GM13977 (cell line): ENCODE results near the gene HOMER2.

Experiments used
- DNase-seq: peaks from one replicate; pipeline ENCODE4 v3.0.0; 2012; ENCODE audit warnings: low spot score
- in situ Hi-C: fragments of 300-500 bp; cut with MboI; formaldehyde crosslinking; loops from one replicate; pipeline ENCODE4 v1.12.0; 2022; ENCODE audit warnings: low sequenced_read_pairs, low pct_unique_long_range_greater_than_20kb, mixed read lengths, inconsistent platforms; ENCODE audit not compliant: unreplicated experiment
- TF ChIP-seq, protein P1 (sequence below): IDR thresholded peaks from 2 replicates; pipeline ENCODE4 v1.5.1; 2012; ENCODE audit warnings: mild to moderate bottlenecking, control low read depth; ENCODE audit not compliant: insufficient read depth; ENCODE audit errors: extremely low read depth, missing control alignments

HOMER2 gene

DNA sequence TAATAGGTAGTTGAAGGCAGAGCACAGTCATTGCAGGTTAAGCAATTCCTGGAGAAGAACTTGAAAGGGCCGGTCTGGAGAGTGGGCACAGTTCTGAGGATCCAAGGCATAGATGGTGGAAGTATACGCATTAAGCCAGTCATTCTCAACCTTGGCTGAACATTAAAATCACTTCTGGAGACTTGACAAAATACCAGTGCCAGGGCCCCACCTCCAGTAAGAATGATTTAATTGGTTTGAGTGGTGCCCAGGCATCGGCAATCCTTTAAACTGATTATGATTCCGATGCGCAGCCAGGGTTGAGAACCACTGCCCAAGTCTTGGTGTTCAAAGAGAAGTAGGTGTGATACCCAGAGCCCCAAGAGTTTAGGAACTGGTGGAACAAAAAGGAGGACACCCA is 6.9 kb upstream of the HOMER2 start:
- in situ Hi-C loops, result loop anchor here (25.0 kb wide), 1 partner anchor 397 kb away; no protein-coding TSS in a partner anchor
- TF ChIP-seq, protein P1, sequence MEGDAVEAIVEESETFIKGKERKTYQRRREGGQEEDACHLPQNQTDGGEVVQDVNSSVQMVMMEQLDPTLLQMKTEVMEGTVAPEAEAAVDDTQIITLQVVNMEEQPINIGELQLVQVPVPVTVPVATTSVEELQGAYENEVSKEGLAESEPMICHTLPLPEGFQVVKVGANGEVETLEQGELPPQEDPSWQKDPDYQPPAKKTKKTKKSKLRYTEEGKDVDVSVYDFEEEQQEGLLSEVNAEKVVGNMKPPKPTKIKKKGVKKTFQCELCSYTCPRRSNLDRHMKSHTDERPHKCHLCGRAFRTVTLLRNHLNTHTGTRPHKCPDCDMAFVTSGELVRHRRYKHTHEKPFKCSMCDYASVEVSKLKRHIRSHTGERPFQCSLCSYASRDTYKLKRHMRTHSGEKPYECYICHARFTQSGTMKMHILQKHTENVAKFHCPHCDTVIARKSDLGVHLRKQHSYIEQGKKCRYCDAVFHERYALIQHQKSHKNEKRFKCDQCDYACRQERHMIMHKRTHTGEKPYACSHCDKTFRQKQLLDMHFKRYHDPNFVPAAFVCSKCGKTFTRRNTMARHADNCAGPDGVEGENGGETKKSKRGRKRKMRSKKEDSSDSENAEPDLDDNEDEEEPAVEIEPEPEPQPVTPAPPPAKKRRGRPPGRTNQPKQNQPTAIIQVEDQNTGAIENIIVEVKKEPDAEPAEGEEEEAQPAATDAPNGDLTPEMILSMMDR, result no peak
- DNase-seq, result no peak

DNA sequence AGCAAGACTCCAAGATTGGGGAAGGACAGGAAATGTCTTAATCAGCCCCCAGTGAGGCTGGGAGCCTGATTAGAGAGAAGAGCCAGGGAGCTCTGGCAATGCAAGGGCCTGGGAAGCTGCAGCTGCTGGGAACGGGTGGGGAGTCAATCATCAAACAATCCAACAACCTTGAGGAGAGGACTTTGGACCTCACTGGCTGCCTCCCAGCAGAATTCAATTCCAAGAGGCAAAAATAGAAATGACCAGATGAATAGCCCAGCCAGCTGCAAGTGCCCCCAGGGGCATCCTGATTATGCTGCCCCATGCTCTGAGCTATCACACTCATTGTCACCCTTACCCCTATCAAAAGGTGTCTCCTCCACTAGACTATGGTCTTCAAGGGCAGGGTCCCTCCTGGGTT is 6.1 kb upstream of the HOMER2 start:
- no peak for DNase-seq
- TF ChIP-seq, protein P1, result no peak
- in situ Hi-C loops, result loop anchor here (25.0 kb wide), 1 partner anchor 396 kb away; no protein-coding TSS in a partner anchor

DNA sequence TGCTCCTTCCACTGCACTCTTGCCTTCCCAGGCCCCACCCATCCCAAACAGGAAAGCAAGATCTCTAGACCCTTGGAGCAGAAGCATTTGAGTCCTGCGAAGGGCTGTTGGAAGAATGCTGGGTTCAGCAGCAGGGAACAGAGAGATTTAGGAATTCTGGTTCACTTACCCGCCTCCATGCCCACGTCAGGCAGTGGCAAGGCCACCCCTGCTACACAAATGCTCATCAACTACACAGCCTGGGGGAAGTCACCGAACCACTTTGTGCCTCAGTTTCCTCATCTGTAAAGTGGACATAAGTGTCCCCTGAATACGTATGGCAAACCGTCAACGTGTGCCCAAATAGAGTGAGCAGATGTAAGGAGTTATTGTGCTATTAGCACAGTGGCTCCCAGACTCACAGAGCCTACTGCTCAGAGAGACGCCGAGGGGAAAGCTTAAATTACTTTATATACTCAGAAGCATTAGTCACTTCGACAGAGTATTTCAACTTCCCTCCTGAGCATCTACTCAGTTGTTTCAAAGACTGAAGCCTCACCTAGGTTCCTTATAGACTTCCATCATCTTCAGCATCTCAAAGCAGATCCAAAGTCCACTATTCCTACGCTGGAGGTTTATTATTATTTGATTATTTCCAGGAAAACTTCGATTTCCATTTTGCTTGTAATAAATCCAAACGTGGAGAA is 905 bp downstream of the HOMER2 start:
- in situ Hi-C loops, result loop anchor here (25.0 kb wide), 1 partner anchor 389 kb away; no protein-coding TSS in a partner anchor
- TF ChIP-seq, protein P1, result no peak
- peak; percentile 44 for DNase-seq

DNA sequence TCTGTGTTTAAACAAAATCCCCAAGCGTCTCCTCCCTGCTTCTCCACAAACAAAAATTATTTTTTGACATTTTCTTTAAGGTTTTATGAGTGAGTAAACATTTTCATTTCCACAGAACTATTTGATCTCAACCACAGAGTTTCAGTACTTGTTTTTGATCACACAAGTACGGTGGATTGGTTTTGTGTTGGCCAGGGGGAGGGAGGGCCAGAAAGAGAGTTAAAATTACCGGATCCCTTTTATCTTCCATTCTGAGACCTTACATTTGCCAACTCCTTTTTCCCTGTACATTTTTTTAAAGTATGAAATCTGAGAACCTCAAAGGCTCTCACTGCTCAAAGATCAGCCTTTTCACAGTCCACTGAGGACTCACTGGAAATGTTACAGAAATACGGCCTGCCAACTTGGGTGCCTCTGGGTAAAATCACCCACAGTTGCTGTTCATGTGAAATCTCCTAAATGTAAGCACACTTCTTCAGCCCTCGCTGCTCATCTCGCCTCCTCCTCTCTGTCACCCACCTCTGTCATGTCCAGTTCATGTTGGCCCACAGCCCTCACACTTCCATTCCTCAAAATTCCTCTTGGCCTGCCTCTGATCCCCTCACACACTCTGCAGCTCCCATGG is 1.7 kb downstream of the HOMER2 start:
- TF ChIP-seq, protein P1, result no peak
- in situ Hi-C loops, result loop anchor here (25.0 kb wide), 1 partner anchor 389 kb away; no protein-coding TSS in a partner anchor
- DNase-seq, result peak; percentile 75

DNA sequence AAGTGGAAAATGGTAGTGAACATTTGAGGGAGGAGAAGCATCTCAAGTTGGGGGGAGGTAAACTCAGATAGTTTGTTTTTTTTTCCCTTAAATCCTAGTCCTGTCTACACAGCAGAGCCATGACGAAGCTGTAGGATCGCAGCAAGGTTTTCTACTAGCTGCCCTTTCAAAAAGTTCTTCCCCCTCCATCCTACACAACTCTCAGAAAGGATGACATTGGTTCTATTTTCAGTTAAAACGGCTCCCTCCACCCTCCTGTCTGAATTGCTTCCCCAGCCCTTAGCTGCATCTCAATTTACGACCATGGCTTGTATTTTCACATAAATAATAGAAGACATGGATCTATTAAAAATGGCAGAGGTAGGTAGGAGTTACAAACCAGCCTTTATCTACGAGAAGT is 2.2 kb downstream of the HOMER2 start:
- in situ Hi-C loops, result loop anchor here (25.0 kb wide), 1 partner anchor 388 kb away; no protein-coding TSS in a partner anchor
- peak; percentile 57 for DNase-seq
- TF ChIP-seq, protein P1, result no peak

DNA sequence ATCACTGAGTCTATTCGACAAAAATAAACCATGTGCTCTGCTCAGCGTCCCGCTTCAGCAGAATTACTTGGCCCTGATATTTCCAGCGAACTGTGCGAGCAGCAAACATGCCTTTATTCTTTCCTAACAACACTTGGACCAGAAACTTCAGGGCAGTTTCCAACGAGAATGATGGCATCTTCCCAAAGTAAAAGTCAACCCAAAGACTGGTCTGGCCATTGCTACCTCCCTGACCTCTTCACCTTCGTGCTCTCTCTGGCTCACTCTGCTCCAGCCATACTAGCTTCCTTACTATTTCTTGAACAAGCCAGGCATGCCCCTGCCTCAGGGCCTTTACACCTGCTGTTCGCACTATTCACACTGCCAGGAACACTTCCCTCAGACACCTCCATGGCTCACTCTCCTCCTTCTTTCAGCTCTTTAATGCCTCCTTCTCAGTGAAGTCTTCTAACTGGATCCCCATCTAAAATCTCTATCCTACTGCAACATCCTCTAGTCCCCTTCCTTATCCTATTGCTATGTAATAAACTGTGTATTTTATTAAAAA is 6.3 kb downstream of the HOMER2 start:
- TF ChIP-seq, protein P1, result no peak
- in situ Hi-C loops, result no loop called here
- DNase-seq, result no peak
